DMS53 treated with DMSO at 0.1 percent for 48 hours (cell line): Measurements from ENCODE around the gene EEFSEC.
A peak's percentile ranks its signal among the peaks of the same experiment; 100 is the strongest.
"Not testable (repeated sequence)": the region's sequence is repeated elsewhere in the genome, so short reads cannot be mapped to it uniquely, and the experiment has no call there.

Source experiments
- DNase-seq: peaks from one replicate; lab custom pipeline; 2025; ENCODE audit not compliant: unreplicated experiment; lab: John Stamatoyannopoulos, UW

EEFSEC gene

GRCh38 chr3:128151758-128152274 is 1.5 kb upstream of the EEFSEC start:
- no peak for DNase-seq

GRCh38 chr3:128152419-128153155 is 694 bp upstream of the EEFSEC start:
- no peak for DNase-seq

- not testable (repeated sequence) for DNase-seq
Observed at GRCh38 chr3:128154354-128154753, 1.1 kb downstream of the EEFSEC start.

GRCh38 chr3:128155616-128156360 is 2.5 kb downstream of the EEFSEC start:
- no peak for DNase-seq

- no peak for DNase-seq
Observed at GRCh38 chr3:128160661-128161060, 7.4 kb downstream of the EEFSEC start.

- no peak for DNase-seq
Observed at GRCh38 chr3:128163432-128163831, 10.2 kb downstream of the EEFSEC start.

- no peak for DNase-seq
Observed at GRCh38 chr3:128166971-128167453, 13.7 kb downstream of the EEFSEC start.

- no peak for DNase-seq
Observed at GRCh38 chr3:128167646-128167972, 14.3 kb downstream of the EEFSEC start.

GRCh38 chr3:128167973-128168674 is 14.8 kb downstream of the EEFSEC start:
- no peak for DNase-seq

- no peak for DNase-seq
Observed at GRCh38 chr3:128168836-128169235, 15.6 kb downstream of the EEFSEC start.

- DNase-seq, result peak; percentile 22
Observed at GRCh38 chr3:128170866-128171516, 17.7 kb downstream of the EEFSEC start.

- no peak for DNase-seq
Observed at GRCh38 chr3:128173200-128173599, 19.9 kb downstream of the EEFSEC start.

GRCh38 chr3:128173849-128174248 is 20.6 kb downstream of the EEFSEC start:
- no peak for DNase-seq

- DNase-seq, result no peak
Observed at GRCh38 chr3:128174675-128175590, 21.7 kb downstream of the EEFSEC start.

- DNase-seq, result no peak
Observed at GRCh38 chr3:128175768-128176167, 22.5 kb downstream of the EEFSEC start.

- no peak for DNase-seq
Observed at GRCh38 chr3:128176276-128176833, 23.1 kb downstream of the EEFSEC start.

GRCh38 chr3:128177865-128178264 is 24.6 kb downstream of the EEFSEC start:
- DNase-seq, result no peak

- no peak for DNase-seq
Observed at GRCh38 chr3:128178782-128179483, 25.7 kb downstream of the EEFSEC start.

- no peak for DNase-seq
Observed at GRCh38 chr3:128179484-128179819, 26.2 kb downstream of the EEFSEC start.
